Epidermal melanocyte (primary cell): Measurements from ENCODE around the gene ZSWIM7.
"Not testable (repeated sequence)": the region's sequence is repeated elsewhere in the genome, so short reads cannot be mapped to it uniquely, and the experiment has no call there.

Source experiments
- DNase-seq: peaks from one replicate; pipeline ENCODE4 v3.0.0; 2011; ENCODE audit warnings: low spot score; ENCODE audit not compliant: insufficient read length

Gene ZSWIM7

DNA sequence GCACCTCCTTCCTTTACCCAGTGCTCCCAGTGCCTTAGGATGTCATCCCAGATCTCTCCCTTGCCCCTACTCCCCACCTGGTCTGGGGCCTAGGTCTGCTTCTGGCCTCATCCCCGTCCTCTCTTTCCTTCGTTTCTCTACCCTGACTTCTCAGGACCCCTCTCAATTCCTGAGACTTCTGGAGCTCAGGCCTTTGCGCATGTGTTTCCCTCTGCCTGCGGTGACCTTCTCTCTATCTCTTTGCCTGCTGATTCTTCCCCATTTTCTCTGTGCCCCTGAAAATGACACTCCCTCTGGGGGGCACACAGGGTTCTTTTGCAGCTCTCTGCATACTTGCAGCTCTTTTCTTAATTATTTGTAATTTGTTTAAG is 41.0 kb downstream of the ZSWIM7 start:
- no peak for DNase-seq

DNA sequence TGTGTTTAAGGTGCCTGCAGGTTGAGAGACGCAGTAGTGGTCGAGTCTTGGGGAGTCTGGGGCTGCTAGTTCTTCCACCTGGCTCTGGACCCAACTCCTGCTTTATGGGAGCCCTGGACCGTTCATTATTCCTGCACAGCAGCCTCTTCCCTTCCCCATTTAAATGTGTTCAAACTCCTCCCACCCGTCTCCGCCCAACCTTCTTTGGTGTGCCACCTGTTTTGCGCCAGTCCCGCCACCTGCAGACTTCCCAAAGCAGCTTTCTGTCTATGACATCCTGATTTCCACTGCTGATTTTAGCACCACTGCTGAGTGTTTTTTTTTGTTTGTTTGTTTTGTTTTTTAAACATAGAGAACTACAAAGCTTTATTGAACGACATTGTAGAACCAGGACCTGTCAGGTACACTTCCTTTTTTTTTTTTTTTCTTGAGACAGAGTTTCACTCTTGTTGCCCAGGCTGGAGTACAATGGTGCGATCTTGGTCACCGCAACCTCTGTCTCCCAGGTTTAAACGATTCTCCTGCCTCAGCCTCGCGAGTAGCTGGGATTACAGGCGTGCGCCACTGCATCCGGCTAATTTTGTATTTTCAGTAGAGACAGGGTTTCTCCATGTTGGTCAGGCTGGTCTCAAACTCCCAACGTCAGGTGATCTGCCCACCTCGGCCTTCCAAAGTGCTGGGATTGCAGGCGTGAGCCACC is 41.7 kb downstream of the ZSWIM7 start:
- no peak for DNase-seq

DNA sequence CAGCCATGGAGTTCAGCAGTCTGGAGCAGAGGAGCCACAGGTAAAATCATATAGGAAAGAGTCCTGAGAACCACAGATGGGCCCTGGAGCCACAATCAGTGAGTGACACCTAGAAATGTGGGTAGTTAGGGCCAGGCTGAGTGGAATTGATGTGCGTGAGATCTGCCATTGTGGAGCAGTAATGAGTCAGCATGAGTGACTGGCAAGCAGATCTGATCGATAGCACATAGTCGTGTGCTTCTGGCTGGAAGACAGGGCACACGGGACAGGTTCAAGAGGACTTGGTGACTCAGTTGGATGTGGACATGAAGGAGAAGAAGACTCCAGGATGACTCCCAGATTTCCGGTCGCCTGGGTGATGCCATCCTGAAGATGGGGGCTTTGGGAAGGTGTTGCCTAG is 42.3 kb downstream of the ZSWIM7 start:
- DNase-seq = no peak

DNA sequence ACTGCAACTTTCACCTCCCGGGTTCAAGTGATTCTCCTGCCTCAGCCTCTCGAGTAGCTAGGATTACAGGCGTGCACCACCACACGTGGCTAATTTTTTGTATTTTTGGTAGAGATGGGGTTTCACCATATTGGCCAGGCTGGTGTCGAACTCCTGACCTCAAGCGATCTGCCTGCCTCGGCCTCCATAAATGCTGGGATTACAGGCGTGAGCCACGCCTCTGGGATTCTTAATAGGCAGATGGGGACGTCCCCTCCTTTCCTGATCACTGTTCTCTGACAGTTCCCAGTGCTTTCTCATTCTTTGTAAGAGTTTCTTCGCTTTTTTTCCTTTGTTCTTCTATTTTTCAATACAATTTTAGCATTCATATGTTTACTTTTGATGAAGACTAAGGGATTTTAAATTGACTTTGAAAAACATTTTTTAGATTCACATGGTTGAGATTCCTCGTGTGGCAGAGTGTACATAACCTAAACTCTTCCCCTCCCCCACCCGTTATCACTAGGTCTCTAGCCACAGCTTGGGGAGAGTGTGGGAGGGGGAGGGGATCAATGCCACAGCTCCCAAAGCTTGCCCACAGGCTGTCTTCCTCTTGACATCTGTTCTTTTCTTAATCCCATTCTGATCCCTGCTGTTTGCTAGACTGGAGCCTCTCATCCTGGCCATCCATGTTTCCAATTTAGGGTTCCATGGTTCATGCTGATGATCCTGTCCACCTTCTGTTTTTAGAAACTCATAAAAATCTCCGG is 43.5 kb downstream of the ZSWIM7 start:
- DNase-seq = no peak

DNA sequence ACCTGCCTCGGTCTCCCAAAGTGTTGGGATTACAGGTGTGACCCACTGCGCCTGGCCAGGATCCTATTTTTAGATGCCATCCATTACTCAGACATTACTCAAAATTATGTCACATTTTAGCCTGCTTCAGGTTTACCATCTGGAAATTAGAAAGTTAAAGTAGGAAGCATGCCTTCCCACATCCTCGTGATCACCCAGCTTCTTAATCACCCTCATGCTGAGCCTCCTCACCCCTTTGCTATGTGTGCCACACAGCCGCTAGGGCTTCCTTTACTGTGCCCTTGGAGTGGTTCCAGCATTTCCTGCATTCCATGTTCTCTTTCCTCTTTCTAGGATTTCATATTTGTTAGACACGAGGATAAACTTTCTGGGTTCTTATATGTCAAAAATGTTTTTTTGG is 45.3 kb downstream of the ZSWIM7 start:
- DNase-seq = no peak

DNA sequence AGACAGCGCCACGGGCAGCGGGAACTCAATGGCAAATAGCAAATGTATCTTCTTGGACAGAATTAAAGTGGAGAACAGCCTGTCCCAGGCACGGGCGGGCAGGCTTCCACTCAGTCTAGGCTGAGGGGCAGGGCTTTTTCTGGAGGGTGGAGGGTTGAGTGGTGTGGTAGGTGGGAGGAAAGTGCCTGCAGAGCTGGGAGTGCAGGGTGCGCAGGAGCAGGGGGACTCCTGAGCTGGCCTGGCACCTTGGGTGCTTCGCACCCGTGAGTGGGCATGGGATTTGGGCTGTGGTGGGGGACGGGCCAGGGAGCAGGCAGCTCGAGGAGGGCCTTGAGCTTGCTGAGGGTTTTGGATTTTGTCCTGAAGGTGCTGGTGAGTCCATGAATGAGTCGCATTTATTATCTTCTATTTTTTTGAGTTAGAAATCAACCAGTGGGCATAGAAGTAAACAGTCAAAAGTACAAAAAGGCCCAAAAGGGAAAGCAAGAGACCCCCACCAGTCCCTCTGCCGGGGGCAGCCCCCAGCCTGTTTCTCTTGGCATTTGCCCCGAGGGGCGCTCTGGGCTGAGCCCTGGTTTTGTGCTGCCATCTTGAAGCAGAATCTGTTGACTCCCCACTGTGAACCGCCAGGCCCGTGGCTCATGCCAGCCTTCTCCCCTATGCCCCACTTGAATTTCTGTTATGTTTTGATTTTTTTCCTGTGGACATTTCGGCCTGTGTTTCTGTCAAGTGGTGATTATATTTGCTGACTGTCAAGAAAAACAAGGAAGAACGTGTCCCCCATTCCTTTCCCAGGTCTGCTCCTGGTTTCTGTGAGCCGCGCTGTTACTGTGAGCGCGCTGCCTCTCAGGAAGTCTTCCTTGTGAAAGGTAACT is 46.4 kb downstream of the ZSWIM7 start:
- DNase-seq = no peak

DNA sequence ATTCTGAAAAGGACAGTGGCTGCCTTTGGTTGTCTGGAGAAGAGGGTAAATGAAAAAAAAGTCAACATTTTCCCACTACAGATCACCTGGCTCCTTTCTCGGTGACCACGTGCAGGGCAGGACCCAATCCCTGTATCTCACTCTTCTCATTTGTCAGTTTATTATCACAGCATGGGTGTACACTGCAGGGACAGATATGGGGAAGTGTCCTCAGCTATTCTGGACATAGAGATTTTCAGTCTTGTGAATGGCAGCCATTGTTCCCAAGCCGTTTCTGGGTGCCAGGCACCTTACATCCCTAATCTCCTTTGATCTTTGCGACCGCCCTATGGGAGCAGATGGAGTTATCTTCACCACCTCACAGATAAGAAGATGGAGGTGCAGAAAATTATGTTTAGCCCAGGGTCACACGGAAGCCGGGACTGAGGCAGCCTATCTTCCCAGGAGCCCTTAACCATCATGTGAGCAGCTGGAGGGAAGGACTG is 47.4 kb downstream of the ZSWIM7 start:
- no peak for DNase-seq

DNA sequence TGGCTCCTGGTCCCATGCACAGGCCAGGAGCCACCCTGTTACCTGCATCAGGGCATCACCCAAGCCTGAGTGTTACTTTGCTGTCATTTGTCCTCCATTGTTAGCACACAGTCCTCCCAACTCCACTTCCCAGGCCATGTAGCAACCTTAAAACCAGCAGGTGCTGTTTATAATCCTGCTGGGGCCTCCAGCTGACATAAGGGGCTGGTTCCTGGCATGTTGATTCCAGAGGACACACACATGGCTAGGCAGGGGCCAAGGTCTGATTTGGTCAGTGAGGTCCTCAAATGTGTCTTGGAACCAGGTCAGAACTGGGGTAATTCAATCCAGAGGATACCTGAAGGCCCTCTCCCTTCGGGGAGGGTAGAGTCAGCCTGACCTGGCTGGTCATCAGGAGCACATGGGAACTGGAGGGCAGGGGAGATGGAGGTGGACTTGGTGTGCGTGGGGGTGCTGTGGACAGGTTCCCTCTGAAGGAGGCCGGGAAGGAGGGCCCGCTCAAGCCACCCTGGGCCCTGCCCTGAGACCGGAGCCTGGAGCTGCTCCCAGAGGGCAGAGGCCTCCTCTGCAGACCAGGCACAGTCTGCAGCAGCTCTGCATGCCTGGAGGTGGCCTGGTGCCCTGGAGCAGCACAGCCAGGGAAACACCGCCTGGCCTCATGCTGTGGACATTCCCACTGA is 48.0 kb downstream of the ZSWIM7 start:
- DNase-seq = no peak

DNA sequence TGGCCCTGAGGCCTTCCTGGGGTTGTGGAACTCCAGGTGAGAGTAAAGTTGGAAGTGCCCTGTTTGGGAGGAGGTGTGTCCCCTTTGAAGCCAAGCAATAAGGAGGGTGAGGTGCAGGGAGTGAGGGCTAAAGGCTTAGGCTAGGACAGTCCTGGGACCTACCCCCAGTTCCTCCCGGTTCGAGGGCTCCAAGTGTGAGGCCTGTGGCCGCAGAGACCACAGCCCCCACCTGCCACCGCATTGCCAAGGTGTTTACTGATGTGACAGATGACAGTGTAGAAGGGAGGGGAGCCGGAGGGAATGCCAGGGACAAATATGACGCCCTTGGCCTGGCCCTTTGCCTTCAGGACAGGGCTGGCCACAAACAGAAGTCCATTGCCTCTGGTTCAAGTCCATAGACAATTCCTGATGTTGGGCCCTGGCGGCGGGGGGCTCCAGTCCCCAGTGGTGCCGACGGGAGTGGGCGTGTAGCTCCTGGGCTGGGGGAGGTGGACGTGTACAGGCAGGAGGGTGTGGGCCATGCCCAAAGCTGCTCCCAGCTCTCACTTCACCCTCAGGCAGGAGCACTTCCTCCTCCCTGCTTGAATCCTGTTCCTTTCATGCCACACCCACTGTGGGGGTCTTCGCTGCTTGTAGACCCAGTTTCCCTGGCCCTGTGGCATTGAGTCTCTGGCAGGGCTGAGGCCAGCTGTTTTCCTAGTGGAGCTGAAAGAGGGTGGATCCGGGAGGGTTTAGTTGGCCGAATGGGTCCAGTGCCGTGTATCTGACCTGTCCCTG is 51.3 kb downstream of the ZSWIM7 start:
- DNase-seq = no peak

DNA sequence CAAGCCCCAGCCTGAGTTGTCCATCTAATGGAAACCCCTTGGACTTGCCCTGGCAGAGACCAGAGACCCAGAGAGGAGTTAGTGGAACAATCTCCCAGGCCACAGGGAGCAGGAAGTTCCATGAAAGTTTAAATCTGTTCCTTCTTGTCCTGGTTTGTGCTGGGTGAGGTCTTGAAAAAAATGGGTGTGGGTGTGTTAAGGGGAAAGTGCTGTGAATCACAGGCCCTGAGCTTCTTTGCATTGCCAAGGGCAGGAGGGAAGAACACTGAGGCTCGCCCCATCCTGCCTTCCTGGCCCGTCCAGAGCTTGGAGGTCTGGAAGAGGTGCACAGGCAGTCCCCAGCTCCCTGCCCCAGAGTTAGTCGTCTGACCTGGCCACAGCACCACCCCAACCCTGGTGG is 52.2 kb downstream of the ZSWIM7 start:
- no peak for DNase-seq

DNA sequence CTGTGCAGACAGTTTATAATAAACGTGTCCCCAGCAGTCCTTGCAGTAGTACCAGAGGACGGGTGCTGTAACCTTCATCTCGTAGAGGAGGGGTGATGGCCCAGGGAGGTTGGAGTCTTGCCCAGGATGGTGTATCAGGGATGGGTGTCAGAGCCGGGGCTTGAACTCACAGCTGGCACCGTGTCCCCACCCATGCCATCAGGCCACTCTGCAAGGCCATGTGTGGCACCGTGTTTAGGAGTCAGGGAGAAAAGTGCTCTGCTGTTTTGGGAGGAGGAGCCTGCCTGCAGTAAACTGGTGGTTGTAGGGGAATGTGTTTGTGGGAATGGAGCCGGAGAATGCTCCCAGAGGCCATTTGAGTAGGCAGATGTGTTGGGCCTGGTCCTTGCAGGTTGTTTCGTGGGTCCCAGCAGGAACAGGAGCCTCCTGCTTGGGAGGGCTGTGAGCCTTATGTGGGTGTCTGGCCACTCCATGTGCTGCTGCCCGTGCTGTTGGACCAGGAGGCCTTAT is 52.8 kb downstream of the ZSWIM7 start:
- DNase-seq = no peak

DNA sequence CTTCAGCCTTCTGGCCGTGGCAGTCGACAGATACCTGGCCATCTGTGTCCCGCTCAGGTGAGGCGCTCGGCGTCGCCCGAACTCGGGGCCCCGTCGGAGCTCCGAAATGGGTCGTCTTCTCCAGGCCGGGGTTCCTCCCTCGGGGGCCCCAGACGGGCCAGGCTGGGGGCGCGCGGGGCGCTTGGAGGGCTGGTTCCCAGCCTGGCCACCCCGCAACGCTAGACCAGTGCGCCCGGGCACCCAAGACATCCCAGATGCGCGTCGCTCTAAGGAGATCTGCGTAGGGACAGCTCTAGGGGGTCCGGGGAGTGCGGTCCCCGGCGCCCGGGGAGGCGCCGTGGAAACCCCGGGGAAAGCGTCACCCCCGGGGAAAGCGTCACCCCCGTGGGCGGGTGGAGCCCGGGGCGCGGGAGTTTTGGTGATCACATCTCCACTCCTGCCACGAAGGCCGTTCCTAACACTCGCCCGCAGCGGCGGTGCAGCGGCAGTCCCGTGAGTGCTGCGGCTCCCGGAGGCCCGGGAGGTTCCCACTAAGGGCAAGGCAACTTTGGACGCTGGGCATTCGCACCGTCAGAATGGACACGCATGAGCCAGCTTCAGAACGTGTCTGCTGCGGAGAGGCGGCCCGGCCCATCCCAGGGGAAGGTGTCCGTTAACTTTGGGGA is 53.8 kb downstream of the ZSWIM7 start:
- no peak for DNase-seq

DNA sequence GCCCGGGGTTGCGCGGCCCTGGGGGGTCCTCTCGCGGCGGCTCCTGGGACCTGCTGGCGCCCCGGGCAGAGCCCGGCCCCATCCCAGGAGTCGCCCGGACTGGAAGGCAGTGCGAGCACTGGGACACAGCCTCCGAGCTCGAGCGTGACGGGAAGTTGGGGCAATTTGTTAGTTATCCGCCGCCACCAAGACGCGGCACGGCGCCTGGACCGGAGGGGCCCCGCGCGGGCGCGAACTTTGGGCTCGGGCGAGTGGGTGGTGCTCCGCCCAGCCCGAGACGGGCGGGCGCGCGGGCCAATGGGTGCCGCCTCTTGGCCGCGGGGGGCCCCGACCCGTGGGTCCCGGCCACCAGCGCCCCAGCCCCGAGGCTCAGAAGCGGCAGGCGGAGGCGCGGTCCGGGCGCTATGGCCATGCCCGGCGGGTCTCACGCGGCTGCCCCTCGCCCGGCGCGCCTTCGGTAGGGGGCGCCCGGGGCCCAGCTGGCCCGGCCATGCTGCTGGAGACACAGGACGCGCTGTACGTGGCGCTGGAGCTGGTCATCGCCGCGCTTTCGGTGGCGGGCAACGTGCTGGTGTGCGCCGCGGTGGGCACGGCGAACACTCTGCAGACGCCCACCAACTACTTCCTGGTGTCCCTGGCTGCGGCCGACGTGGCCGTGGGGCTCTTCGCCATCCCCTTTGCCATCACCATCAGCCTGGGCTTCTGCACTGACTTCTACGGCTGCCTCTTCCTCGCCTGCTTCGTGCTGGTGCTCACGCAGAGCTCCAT is 54.6 kb downstream of the ZSWIM7 start, which contains the start of gene ADORA2B:
TSS of gene ADORA2B (plus strand) at position 372 of the 768 bp plus-strand sequence. CDS start at position 491, 119 bp downstream.
- peak; percentile 75 for DNase-seq

DNA sequence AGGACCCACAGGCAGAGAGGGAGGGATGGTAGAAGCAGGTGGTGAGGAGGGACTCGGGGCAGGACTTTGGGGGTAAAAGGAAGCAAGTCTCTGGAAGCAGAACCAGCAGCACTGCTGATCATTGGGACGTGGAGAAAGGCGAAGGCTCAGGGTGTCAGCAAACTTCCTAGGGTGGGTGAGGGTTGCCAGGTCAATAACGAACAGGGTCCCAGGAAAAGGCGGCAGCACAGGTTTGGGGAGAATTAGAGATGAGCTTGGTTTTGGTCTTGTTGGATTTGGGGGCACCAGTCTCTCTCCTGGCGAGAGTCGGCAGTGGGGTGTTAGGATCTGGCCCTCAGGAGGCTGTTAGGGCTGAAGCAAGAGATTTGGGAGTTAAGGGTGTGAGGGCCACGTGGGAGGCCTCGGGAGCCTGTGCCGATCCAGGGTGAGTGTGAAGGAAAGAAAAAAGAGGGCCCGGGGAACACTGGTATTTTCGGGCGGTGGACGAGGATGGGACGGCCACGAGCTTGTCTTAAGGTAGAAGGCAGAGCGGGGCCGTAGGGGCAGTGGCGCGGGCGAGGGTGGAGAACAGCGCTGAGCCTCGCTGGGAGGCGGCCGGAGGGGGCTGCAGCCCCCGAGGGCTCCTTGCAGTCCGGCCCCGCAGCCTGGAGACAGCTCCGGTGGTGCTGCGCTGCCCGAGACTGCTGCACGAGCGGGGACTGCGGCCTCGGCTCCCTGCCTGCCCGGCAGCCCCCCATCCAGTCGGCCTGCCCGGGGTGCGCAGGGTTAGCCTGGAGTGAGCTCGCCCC is 55.3 kb downstream of the ZSWIM7 start:
- DNase-seq = no peak

DNA sequence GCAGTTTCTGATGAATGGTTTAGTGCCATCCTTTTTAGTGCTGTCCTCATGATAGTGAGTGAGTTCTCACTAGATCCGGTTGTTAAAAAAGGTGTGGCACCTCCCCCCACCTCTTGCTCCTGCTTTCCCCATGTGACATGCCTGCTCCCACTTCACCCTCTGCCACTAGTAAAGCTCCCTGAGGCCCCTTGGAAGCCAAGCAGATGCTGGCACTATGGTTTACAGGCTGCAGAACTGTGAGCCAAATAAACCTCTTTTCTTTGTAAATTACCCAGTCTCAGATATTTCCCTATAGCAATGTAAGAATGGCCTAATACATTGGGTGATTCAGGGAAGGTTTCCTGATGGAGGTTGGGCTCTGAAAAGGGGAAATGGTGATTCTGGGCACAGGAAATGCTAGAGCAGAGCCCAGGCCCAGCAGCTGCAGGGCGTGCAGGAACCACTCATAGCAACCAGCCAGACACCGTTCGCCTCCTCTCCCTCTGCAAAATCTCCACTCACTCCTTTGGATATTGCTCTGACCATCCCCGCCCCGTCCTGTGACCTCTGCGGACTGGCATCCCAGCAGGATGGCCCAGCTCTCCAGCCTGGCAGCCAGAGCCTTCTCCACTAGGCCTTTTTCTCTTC is 57.2 kb downstream of the ZSWIM7 start:
- DNase-seq = no peak

DNA sequence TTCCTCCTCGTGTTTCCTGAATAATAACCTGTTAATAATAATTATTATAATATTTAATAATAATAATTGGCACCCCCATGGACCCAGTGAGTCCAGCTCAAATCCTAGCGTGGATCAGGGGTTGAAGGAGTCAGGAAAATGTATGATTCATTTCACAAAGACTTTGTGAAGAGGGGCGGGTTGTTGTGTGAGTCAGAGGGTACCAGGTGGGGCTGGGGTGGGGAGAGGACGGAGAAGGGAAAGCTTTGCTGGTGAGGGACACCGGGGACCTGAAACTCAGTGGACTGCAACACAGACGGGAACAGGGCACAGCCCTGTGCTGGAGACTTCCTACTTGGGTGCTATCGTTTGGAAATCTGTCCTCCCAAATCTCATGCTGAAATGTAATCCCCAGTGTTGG is 57.7 kb downstream of the ZSWIM7 start:
- DNase-seq = no peak

DNA sequence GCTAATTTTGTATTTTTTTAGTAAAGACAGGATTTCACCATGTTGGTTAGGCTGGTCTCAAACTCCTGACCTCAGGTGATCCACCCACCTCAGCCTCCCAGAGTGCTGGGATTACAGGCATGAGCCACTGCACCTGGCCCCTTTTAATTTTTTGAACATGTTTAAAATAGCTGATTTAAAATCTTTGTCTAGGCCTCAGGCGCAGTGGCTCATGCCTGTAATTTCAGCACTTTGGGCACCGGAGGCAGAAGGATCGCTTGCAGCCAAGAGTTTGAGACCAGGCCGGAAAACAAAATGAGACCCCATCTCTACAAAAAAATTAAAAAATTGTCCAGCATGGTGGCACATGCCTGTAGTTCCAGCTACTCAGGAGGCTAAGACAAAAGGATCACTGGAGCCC is 63.0 kb downstream of the ZSWIM7 start:
- DNase-seq = not testable (repeated sequence)

DNA sequence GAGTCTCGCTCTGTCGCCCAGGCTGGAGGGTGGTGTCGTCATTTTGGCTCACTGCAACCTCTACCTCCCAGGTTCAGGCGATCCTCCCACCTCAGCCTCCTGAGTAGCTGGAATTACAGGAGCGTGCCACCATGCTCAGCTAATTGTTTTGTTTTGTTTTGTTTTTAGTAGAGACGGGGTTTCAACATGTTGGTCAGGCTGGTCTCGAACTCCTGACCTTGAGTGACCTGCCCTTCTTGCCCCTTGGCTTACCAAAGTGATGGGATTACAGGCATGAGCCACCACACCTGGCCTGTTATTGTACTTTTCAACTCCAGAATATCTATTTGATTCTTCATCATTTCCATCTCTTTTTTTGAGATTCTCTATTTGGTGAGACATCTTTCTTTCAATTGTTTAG is 63.6 kb downstream of the ZSWIM7 start:
- DNase-seq = no peak
